ENCODE results near the gene RPP21.

Gene RPP21

GRCh38 chr6:30322527-30323501 lies 22.1 kb upstream of the RPP21 start:
- no peak overlapping the region for H3K4me3 ChIP-seq (ENCODE audit: low read depth, low read length)
- in situ Hi-C loops (cut with HindIII; ENCODE audit: low sequenced_read_pairs): no loop called here
- no peak for DNase-seq (ENCODE audit: low read depth)
- TF ChIP-seq CTCF (IDR thresholded peaks at IDR 0.05; ENCODE audit: low read depth, low read length, missing control alignments): no peak

- in situ Hi-C loops (cut with HindIII; ENCODE audit: low sequenced_read_pairs): no loop called here
- DNase-seq (ENCODE audit: low read depth): no peak
- H3K4me3 ChIP-seq (ENCODE audit: low read depth, low read length): no peak overlapping the region
- no peak for TF ChIP-seq CTCF (IDR thresholded peaks at IDR 0.05; ENCODE audit: low read depth, low read length, missing control alignments)
Measured at GRCh38 chr6:30323806-30324205, 21.1 kb upstream of the RPP21 start.

- peak overlapping the region; percentile 86 for H3K4me3 ChIP-seq (ENCODE audit: low read depth, low read length)
- no peak for DNase-seq (ENCODE audit: low read depth)
- in situ Hi-C loops (cut with HindIII; ENCODE audit: low sequenced_read_pairs): no loop called here
- no peak for TF ChIP-seq CTCF (IDR thresholded peaks at IDR 0.05; ENCODE audit: low read depth, low read length, missing control alignments)
Measured at GRCh38 chr6:30325150-30325872, 19.6 kb upstream of the RPP21 start.

GRCh38 chr6:30325873-30326525 lies 19.0 kb upstream of the RPP21 start:
- in situ Hi-C loops (cut with HindIII; ENCODE audit: low sequenced_read_pairs): no loop called here
- peak; percentile 50 for DNase-seq (ENCODE audit: low read depth)
- no peak for TF ChIP-seq CTCF (IDR thresholded peaks at IDR 0.05; ENCODE audit: low read depth, low read length, missing control alignments)
- H3K4me3 ChIP-seq (ENCODE audit: low read depth, low read length): peak overlapping the region; percentile 86

- DNase-seq (ENCODE audit: low read depth): peak; percentile 36
- peak within 1 kb of the TSS; percentile 86 for H3K4me3 ChIP-seq (ENCODE audit: low read depth, low read length)
- in situ Hi-C loops (cut with HindIII; ENCODE audit: low sequenced_read_pairs): no loop called here
- TF ChIP-seq CTCF (IDR thresholded peaks at IDR 0.05; ENCODE audit: low read depth, low read length, missing control alignments): no peak
Measured at GRCh38 chr6:30326526-30327231, 18.3 kb upstream of the RPP21 start, which contains the start of gene TRIM39. Gene TRIM39 (plus strand): TSS chr6:30326927. CDS start chr6:30329318, 2,391 bp downstream.
